Measurements from ENCODE around the gene PAM. TPM values are rescaled to one million over a fixed set of nuclear protein-coding genes. Genes with fewer than 3 reads are reported as not detected.

Gene PAM
- total RNA-seq, 4 donors from 2014 or later = 37.8 to 144 (median 92.7) TPM

DNA sequence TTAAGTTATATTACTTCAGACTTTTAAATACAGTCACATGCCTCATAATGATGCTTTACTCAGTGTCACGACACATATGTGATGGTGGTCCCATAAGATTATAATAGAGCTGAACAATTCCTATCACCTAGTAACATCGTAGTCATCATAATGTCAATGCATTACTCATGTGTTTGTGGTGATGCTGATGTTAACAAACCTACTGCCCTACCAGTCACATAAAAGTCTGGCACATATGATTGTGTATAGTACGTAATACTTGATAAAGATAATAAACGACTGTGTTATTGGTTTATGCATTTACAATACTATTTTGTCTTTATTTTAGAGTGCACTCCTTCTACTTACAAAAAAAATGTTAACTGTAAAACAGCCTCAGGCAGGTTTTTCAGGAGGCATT lies 103.7 kb downstream of the PAM start:
- intact Hi-C loops (cut with DNase I; ENCODE audit: low total_unique reads) = no loop called here
- TF ChIP-seq, protein P1, sequence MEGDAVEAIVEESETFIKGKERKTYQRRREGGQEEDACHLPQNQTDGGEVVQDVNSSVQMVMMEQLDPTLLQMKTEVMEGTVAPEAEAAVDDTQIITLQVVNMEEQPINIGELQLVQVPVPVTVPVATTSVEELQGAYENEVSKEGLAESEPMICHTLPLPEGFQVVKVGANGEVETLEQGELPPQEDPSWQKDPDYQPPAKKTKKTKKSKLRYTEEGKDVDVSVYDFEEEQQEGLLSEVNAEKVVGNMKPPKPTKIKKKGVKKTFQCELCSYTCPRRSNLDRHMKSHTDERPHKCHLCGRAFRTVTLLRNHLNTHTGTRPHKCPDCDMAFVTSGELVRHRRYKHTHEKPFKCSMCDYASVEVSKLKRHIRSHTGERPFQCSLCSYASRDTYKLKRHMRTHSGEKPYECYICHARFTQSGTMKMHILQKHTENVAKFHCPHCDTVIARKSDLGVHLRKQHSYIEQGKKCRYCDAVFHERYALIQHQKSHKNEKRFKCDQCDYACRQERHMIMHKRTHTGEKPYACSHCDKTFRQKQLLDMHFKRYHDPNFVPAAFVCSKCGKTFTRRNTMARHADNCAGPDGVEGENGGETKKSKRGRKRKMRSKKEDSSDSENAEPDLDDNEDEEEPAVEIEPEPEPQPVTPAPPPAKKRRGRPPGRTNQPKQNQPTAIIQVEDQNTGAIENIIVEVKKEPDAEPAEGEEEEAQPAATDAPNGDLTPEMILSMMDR (IDR thresholded peaks at IDR 0.05) = no peak
- TF ChIP-seq POLR2A (IDR thresholded peaks at IDR 0.05) = no peak
- WGBS, 2 donors = 73 to 77% methylated on average over 4 of the region's 4 CpGs
- no peak for DNase-seq (ENCODE audit: low spot score in 2 of 2)
- H3K4me3 ChIP-seq (ENCODE audit: low read depth, poor library complexity, severe bottlenecking) = no peak overlapping the region

DNA sequence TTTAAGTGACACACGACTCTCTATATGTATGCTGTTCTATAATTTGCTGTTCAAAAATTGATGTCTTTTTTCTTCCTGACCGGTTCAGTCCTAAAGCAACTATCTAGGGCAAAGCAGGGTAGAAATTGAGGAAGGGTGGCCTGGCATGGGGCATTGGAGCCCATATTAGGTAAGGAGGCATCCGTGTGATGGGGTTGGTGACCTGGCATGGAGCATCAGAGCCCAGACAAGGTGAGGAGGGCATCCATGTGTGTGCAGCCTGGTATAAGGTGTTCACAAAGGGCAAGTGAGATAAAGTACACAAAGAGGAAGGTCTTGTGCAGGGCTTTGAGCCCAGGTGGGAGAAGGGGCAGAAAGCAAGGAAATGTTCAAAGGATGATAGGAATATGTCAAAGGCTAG lies 104.9 kb downstream of the PAM start:
- TF ChIP-seq, protein P1 (IDR thresholded peaks at IDR 0.05) = no peak
- no peak for TF ChIP-seq POLR2A (IDR thresholded peaks at IDR 0.05)
- DNase-seq (ENCODE audit: low spot score in 2 of 2) = no peak
- intact Hi-C loops (cut with DNase I; ENCODE audit: low total_unique reads) = no loop called here
- 98 to 99% methylated on average over 3 of the region's 3 CpGs for WGBS, 2 donors
- H3K4me3 ChIP-seq (ENCODE audit: low read depth, poor library complexity, severe bottlenecking) = no peak overlapping the region

DNA sequence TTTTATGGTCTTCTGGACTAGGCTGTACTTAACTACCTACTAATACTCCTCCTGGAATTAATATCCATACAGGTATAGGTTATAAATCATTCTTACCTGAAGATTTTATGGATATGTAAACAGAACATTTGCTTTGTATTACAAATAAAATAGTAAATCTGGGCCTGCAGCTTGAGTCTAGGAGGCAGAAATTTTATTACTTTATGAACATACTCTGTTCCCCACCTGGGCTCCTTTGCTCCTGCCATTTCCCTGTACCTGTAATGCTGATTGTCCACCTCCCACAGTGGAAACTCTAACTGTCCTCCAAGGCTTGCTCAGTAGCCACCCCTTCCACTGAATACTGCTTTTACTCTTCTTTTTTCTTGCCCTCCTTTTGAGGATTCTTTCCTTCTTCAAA lies 108.0 kb downstream of the PAM start:
- H3K4me3 ChIP-seq (ENCODE audit: low read depth, poor library complexity, severe bottlenecking) = no peak overlapping the region
- TF ChIP-seq, protein P1 (IDR thresholded peaks at IDR 0.05) = no peak
- no peak for TF ChIP-seq POLR2A (IDR thresholded peaks at IDR 0.05)
- no peak for DNase-seq (ENCODE audit: low spot score in 2 of 2)
- intact Hi-C loops (cut with DNase I; ENCODE audit: low total_unique reads) = no loop called here

DNA sequence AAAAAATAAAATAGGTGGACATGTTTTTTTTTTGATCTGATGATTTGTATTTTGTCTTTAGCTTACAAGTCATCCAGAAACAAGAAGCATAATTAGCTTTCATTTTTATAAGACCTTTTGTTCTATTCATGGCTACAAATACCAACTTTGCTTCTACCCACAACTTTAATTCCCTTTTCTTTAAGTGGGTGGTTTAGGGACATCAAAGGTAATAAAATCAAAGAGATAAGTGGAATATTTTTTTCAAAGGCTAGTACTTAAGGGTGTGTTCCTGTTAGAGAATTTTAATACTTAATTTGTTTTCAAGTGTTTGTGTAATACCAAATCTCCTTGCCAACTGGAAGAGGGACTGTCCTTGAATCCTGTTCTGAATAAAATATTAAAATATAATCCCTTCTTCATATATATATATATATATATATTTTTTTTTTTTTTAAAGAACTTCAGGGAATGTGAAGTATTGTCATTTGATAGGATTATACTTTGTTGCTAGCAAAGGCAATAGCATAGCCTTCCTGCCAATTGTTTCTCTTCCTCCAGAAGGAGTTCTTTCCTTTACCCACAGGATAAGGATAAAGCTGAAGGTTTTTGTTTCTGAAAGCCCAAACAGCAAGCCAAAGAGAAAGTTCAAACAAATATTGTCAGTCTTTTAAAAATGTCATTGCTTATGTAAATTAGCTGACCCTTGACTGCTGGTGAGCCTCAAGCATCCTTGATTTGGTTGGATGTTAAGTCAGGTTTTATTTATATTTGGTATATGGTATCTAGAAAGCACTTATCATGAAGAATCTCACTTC lies 108.9 kb downstream of the PAM start:
- DNase-seq (ENCODE audit: low spot score in 2 of 2) = no peak
- no peak overlapping the region for H3K4me3 ChIP-seq (ENCODE audit: low read depth, poor library complexity, severe bottlenecking)
- intact Hi-C loops (cut with DNase I; ENCODE audit: low total_unique reads) = no loop called here
- TF ChIP-seq, protein P1 (IDR thresholded peaks at IDR 0.05) = no peak
- TF ChIP-seq POLR2A (IDR thresholded peaks at IDR 0.05) = no peak

DNA sequence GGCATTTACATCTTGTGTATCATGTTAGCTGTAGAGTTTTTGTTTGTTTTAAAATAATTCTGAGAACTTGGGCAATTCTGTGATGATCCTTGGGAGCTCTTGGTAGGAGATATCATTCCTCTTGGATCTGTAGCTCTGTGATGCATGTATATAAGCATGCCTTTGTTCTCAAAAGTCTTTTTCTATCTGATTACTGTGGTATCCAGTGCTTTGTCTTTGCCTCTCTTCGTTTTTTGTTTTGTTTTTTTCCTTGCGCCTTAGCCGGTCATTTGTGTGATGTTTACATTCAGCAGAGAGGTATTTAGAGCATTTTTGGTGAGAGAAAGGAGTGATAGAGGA lies 110.0 kb downstream of the PAM start:
- 21 to 30% methylated on average over 3 of the region's 3 CpGs for WGBS, 2 donors
- no peak for TF ChIP-seq POLR2A (IDR thresholded peaks at IDR 0.05)
- TF ChIP-seq, protein P1 (IDR thresholded peaks at IDR 0.05) = no peak
- intact Hi-C loops (cut with DNase I; ENCODE audit: low total_unique reads) = no loop called here
- DNase-seq (ENCODE audit: low spot score in 2 of 2) = no peak
- H3K4me3 ChIP-seq (ENCODE audit: low read depth, poor library complexity, severe bottlenecking) = no peak overlapping the region
